GF-D8 (cell line): Measurements from ENCODE around the gene ZNF860.

Source experiments
- DNase-seq: peaks from one replicate; lab custom pipeline; 2025; lab: John Stamatoyannopoulos, UW

ZNF860 gene

GRCh38 chr3:31981206-31982181 is at the start of gene ZNF860, which contains the start of gene OSBPL10:
Gene ZNF860, plus strand, starts transcription at chr3:31981750. Its CDS starts 7,330 bp downstream, at chr3:31989080.
Gene OSBPL10, minus strand, starts transcription at chr3:31981262. Its CDS starts 83 bp downstream, at chr3:31981179.
- no peak for DNase-seq

DNA sequence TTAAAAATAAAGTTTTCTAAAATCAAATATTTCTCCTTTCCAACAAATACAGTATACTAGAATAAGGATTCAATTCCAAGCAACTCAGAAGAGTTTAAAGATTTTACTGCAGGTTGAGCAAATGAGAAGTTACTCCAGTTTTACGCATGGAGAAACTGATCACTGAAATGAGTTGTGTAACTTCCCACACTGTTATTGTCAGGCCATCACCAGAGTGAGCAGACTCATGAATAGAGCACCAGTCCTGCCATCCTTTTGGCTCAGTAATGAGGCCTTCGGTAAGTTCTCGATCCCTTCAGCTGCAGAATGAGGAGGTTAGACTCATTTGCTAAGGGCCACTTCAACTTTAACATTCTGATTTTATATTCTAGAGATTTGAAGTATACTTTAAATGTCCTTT is 48.6 kb upstream of the ZNF860 start:
- DNase-seq = no peak

- DNase-seq = no peak
These were observed 47.5 kb upstream of the ZNF860 start for GRCh38 chr3:31934018-31934417.

DNA sequence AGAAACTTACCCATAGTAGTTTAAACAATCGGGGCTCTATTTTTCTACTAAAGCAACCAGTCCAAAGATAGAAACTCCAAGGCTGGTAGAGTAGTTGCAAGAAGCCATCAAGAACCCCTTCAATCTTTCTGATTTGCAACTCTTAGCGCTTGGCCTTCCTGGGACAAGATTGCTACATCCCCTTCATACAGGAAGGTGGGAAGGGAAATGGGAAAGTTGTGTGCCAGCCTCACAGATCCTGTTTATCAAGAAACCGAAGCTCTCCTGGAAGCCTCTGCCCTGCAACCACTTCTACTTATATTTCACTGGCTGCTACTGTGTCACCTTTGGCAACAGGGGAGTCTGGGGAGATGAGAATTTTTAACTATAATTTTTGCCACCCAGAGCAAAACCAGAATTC is 46.7 kb upstream of the ZNF860 start:
- no peak for DNase-seq

- no peak for DNase-seq
These were observed 45.0 kb upstream of the ZNF860 start for GRCh38 chr3:31936420-31937060.

DNA sequence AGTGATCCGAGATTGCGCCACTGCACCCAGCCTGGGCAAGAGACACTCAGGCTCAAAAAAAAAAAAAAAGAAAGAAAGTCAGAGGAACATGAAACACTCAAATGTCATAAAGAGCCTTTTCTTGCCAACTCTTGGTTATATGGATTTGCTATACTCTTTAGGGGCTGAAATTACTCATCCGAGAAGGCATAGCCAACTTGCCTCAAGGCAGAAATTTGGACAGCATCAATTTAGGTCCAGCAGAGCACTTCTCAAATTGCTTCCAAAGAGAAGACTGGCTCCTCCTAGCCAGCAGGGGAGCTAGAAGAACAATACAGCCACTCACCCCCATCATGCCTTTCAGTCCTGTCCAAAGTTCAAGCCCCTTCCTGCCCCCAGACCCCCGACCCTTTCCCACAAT is 44.3 kb upstream of the ZNF860 start:
- DNase-seq = no peak

GRCh38 chr3:31942446-31942845 is 39.1 kb upstream of the ZNF860 start:
- no peak for DNase-seq

DNA sequence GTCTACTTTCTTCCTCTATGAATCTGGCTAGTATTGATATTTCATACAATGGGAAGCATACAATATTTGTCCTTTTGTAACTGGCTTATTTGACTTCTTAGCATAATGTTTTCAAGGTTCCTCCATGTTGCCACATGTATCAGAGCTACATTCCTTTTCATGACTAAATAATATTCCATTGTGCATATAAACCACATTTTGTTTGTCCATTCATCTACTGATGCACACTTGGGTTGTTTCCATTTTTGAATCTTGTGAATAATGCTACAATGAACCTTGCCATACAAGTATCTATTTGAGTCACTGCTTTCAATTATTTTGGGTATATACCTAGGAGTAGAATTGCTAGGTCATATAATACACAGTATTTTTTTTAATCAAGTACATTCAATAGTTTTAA is 38.5 kb upstream of the ZNF860 start:
- no peak for DNase-seq

DNA sequence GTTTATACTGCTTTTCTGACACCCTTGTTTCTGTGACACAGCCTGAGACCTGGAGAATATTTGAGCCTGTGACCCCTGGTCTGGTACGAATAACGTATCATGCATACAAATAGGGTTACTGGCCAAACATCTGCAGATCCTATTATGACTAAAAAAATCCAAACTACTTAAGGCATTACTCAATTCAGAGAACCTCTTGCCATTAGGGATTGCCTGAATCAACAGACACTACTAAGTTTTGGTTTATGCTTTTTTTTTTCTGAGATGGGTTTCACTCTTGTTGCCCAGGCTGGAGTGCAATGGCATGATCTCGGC is 35.9 kb upstream of the ZNF860 start:
- DNase-seq = no peak

- no peak for DNase-seq
These were observed 35.0 kb upstream of the ZNF860 start for GRCh38 chr3:31946484-31947081.

DNA sequence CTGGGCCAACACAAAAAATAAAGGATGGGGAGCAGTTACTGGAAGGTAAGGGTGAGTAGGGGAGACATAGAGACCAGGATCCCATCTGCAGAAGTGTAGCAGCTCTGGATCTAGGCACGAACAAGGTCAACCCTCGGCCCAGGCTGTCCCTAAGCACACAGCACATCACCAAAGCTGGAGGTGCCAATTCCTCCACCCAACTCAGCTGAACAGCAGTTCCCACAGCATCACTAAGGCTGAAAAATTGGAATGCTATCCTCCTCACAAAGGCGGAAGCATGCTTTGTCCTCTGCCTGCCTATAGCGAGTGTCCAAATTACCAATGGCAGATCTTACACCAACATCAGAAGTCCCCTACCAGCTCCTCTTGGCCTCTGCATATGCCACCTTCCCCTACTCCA is 34.4 kb upstream of the ZNF860 start:
- no peak for DNase-seq

DNA sequence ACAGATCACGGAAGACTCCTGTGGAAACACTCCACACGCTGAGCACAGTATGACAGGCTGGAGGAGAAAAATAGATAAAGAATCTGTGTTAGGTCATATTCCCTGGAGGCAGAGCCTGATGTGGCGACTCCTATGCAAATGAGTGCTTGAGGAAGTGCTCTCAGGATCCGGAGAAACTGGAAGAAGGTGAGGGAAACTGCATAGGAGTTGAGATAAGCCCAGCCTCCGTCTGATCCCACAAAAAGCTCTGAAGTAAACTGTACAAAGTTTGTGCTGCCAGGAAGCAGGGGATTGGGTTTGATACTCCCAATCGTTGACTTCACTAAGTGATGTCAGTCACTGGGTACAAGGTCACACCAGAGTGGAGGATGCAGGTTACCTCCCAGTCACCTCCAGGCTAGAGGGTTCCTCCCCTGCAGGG is 33.9 kb upstream of the ZNF860 start:
- no peak for DNase-seq

DNA sequence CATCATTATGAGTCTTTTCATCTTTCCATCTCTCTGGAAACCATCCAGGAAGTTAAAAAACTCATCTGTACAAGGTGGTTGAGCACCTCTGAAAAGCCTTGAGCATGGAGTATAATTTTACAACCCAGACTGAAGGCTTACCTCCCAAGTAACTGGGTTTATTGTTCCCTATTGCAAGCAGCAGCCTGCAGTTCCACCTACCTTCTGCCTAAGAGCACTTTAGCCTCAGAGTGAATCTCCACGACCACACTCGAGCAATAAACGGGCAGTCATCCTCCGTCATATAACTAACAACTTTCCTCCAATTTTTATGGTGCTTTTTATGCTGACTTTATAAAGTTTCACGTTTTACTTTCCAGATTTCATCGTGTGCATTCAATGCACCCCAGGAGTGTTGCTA is 33.3 kb upstream of the ZNF860 start:
- no peak for DNase-seq

DNA sequence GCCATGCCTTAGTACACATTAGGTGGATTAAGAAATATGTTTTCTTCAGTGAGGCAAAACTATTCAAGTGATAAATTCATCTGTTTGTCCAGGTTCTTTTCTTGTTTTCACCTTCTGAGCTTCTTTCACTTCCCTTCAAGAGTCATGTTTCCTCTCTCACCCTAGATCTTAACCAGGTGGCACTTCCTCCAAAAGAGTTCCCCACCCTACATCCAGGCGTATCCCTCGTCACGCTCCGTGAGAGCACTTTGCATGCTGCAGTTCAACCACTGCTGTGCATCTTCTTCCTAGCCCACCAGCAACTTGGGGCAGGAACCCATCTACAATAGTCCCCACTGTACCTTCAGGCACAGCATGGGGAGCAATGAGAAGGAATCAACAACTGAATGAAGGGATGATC is 29.3 kb upstream of the ZNF860 start:
- DNase-seq = no peak

DNA sequence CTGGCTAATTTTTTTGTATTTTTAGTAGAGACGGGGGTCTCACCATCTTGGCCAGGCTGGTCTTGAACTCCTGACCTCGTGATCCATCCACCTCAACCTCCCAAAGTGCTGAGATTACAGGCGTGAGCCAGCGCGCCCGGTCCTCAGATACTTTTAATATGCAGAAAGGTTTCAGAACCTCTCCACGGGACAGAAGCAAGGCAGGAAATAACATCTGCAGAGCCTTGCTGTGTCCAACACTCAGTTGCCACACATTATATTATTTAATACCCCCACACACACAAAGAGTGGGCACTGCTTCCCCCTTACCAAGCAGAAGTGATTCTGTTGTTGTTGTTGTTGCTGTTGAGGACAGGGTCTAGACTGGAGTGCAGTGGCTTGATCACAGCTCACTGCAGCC is 28.5 kb upstream of the ZNF860 start:
- DNase-seq = no peak

DNA sequence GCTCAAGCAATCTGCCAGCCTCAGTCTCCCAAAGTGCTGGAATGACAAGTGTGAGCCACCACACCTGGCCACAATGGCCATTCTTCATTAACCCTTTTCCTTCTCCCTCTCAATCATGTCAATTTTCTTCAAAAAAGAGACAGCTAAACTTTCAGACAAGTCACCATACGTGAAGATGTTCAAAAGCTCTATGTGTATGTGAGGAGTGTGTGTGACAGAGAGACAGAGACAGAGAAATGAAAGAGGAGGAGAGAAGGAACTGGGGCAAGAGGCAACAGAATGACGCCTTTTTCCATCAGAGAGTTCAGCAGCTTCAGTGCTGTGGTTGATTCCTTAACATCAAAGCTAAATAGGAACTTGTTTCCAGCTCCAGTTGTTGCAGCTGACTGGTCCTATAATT is 27.9 kb upstream of the ZNF860 start:
- no peak for DNase-seq

DNA sequence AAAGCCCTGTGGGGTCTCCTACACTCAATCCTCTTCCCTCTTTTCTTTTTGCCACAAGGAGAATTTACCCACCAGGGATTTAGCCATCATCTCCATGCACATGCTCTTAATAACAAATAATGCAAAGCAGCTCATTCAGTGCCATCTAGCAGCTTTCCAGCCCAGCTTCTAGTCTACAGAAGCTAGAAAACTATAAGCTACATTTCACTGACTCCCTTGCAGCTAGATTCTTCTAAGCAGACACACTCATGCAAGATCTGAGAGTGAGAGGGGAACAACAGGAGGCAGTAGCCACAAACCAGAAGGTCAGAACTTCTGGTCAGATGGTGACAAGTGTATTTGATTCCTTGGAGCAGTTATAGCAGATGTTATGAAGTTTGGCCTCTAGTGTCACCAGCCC is 26.0 kb upstream of the ZNF860 start:
- no peak for DNase-seq

DNA sequence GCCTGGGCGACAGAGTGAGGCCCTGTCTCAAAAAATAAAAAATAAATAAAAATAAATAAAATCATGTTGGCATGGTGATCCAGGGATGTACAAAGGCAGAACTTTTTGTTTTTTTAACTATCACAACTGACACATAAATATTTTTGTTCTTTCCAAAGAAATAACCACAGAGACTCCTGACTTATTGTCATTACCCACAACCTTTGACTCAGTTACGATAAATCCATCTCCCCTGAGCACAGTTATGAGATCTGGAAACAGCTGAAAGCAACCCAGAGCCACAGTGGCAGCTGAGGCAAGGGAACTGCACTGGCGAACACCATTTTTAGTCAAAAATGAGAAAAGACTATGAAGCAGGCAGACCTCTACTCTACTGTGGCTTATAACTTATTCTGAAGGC is 24.4 kb upstream of the ZNF860 start:
- DNase-seq = no peak

GRCh38 chr3:31958701-31959152 is 22.8 kb upstream of the ZNF860 start:
- DNase-seq = no peak

DNA sequence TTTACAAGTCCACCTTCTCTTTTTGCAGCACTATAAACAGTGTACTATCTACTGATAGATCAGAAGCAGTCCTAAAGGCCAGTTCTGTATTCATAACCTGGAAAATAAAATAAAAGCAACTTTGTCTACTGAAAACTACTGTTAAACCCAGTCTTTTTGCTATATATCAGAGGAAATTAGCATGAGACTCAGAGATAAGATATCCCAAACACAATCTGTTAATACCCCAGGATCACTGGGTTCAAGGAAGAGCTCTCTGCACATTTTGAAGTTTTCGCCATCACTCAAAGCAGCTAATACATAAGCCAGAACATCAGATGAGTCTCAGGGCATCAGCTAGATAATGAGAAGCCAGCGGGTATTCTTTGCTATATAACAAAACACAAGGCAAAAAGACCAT is 22.3 kb upstream of the ZNF860 start:
- no peak for DNase-seq

- DNase-seq = no peak
These were observed 21.4 kb upstream of the ZNF860 start for GRCh38 chr3:31959951-31960792.
